ENCODE measurements around the gene MORN1. TPM values are rescaled to one million over a fixed set of nuclear protein-coding genes. Genes with fewer than 3 reads are reported as not detected.

The MORN1 gene
- total and polyA plus RNA-seq, 3 donors from 2014 or later: 30.4 to 34.5 (median 30.9) TPM

GRCh38 chr1:2415337-2415736 lies 24.0 kb upstream of the MORN1 start:
- H3K4me1 ChIP-seq: peaks cover 21% of the 10 kb centered on the region
- WGBS, 2 donors: 80 to 85% methylated on average over 10 to 11 of the region's 11 CpGs
- no peak overlapping the region for H3K27ac ChIP-seq
- TF ChIP-seq POLR2A (IDR thresholded peaks at IDR 0.05) (no peak), CTCF (IDR thresholded peaks at IDR 0.05) (no peak)
- H3K27me3 ChIP-seq: no peaks in the 10 kb centered on the region
- H3K36me3 ChIP-seq (ENCODE audit: low read depth, missing control alignments): no peaks in the 10 kb centered on the region
- intact Hi-C loops (cut with DNase I; ENCODE audit: low total_unique reads): loop anchor here (5.0 kb wide), 1 partner anchor 117 kb away; the partner anchor contains the start of gene HES5
- DNase-seq: no peak
- no peaks in the 10 kb centered on the region for H3K9me3 ChIP-seq
- no peak overlapping the region for H3K4me3 ChIP-seq

- Histone ChIP-seq H3K4me1 (peaks cover 21% of the 10 kb centered on the region), H3K4me3 (no peak overlapping the region), H3K36me3 (ENCODE audit: low read depth, missing control alignments) (no peaks in the 10 kb centered on the region), H3K9me3 (no peaks in the 10 kb centered on the region), H3K27ac (no peak overlapping the region), H3K27me3 (no peaks in the 10 kb centered on the region)
- intact Hi-C loops (cut with DNase I; ENCODE audit: low total_unique reads): loop anchor here (5.0 kb wide), 1 partner anchor 133 kb away; no protein-coding TSS in a partner anchor
- TF ChIP-seq CTCF (IDR thresholded peaks at IDR 0.05): peak; percentile 88 to 91 (median 89)
- TF ChIP-seq POLR2A (IDR thresholded peaks at IDR 0.05): no peak
- 14 to 39% methylated on average over 3 to 25 of the region's 25 CpGs for WGBS, 2 donors
- peak; percentile 74 for DNase-seq
Observed at GRCh38 chr1:2414297-2414958, 23.1 kb upstream of the MORN1 start.

GRCh38 chr1:2413495-2414296 lies 22.3 kb upstream of the MORN1 start:
- DNase-seq: peak; percentile 26
- intact Hi-C loops (cut with DNase I; ENCODE audit: low total_unique reads): loop anchor here (5.0 kb wide), 1 partner anchor 134 kb away; no protein-coding TSS in a partner anchor
- Histone ChIP-seq H3K27me3 (no peaks in the 10 kb centered on the region), H3K9me3 (no peaks in the 10 kb centered on the region), H3K36me3 (ENCODE audit: low read depth, missing control alignments) (no peaks in the 10 kb centered on the region), H3K4me1 (peaks cover 21% of the 10 kb centered on the region), H3K4me3 (peak overlapping the region in 1 of 2 donors; percentile 88), H3K27ac (peak overlapping the region; percentile 45 to 81)
- TF ChIP-seq CTCF (IDR thresholded peaks at IDR 0.05) (no peak), POLR2A (IDR thresholded peaks at IDR 0.05) (no peak)
- 10 to 30% methylated on average over 4 to 28 of the region's 28 CpGs for WGBS, 2 donors

GRCh38 chr1:2412773-2413494 lies 21.6 kb upstream of the MORN1 start:
- DNase-seq: no peak
- Histone ChIP-seq H3K4me3 (peak overlapping the region; percentile 74 to 88), H3K27ac (peak overlapping the region; percentile 45 to 81), H3K27me3 (no peaks in the 10 kb centered on the region), H3K9me3 (no peaks in the 10 kb centered on the region), H3K4me1 (peaks cover 21% of the 10 kb centered on the region), H3K36me3 (ENCODE audit: low read depth, missing control alignments) (no peaks in the 10 kb centered on the region)
- no peak for TF ChIP-seq POLR2A (IDR thresholded peaks at IDR 0.05)
- WGBS, 2 donors: 0 to 1% methylated on average over 18 to 47 of the region's 66 CpGs
- intact Hi-C loops (cut with DNase I; ENCODE audit: low total_unique reads): loop anchor here (5.0 kb wide), 1 partner anchor 134 kb away; no protein-coding TSS in a partner anchor

All from testis (tissue), 3 donors.